Neuron (in vitro differentiated cells): ENCODE data around the gene NCOA4.
A peak's percentile ranks its signal among the peaks of the same experiment; 100 is the strongest.

ENCODE experiments used
- H2AFZ ChIP-seq: one replicate; pipeline ENCODE4 v1.6.1; 2013; ENCODE audit warnings: low read depth, mild to moderate bottlenecking, inconsistent platforms, low read length, moderate library complexity
- H3K27me3 ChIP-seq: one replicate; pipeline ENCODE4 v1.6.1; 2013; ENCODE audit warnings: low read length; ENCODE audit not compliant: insufficient read depth
- H3K36me3 ChIP-seq: one replicate; pipeline ENCODE4 v1.6.1; 2013; ENCODE audit warnings: low read length; ENCODE audit not compliant: insufficient read depth
- H3K4me1 ChIP-seq: one replicate; pipeline ENCODE4 v1.6.1; 2013; ENCODE audit warnings: low read length; ENCODE audit not compliant: insufficient read depth
- H3K4me3 ChIP-seq: 2 replicates; pipeline ENCODE4 v1.5.1; 2013; ENCODE audit warnings: mild to moderate bottlenecking, low read length, moderate library complexity
- H3K9me3 ChIP-seq: one replicate; pipeline ENCODE4 v1.6.1; 2013; ENCODE audit warnings: low read length

NCOA4 gene

GRCh38 chr10:46042527-46042926 is 12.1 kb upstream of the NCOA4 start:
- Histone ChIP-seq H3K27me3 (peaks cover 2% of the 10 kb centered on the region), H3K36me3 (no peaks in the 10 kb centered on the region), H3K4me3 (no peak overlapping the region), H2AFZ (no peak overlapping the region), H3K9me3 (no peaks in the 10 kb centered on the region), H3K4me1 (no peaks in the 10 kb centered on the region)

- Histone ChIP-seq H3K9me3 (no peaks in the 10 kb centered on the region), H3K4me3 (no peak overlapping the region), H3K4me1 (no peaks in the 10 kb centered on the region), H3K27me3 (no peaks in the 10 kb centered on the region), H2AFZ (no peak overlapping the region), H3K36me3 (no peaks in the 10 kb centered on the region)
Measured at GRCh38 chr10:46040004-46040403, 9.6 kb upstream of the NCOA4 start.

- Histone ChIP-seq H3K4me3 (no peak overlapping the region), H2AFZ (no peak overlapping the region), H3K36me3 (no peaks in the 10 kb centered on the region), H3K9me3 (no peaks in the 10 kb centered on the region), H3K27me3 (no peaks in the 10 kb centered on the region), H3K4me1 (no peaks in the 10 kb centered on the region)
Measured at GRCh38 chr10:46037107-46037825, 6.8 kb upstream of the NCOA4 start.

- Histone ChIP-seq H3K4me1 (no peaks in the 10 kb centered on the region), H3K4me3 (no peak overlapping the region), H3K27me3 (no peaks in the 10 kb centered on the region), H3K36me3 (no peaks in the 10 kb centered on the region), H3K9me3 (no peaks in the 10 kb centered on the region), H2AFZ (no peak overlapping the region)
Measured at GRCh38 chr10:46035923-46036849, 5.8 kb upstream of the NCOA4 start.

GRCh38 chr10:46033602-46034011 is 3.2 kb upstream of the NCOA4 start:
- no peaks in the 10 kb centered on the region for H3K27me3 ChIP-seq
- no peak overlapping the region for H2AFZ ChIP-seq
- no peaks in the 10 kb centered on the region for H3K9me3 ChIP-seq
- peaks cover 11% of the 10 kb centered on the region for H3K4me1 ChIP-seq
- no peak overlapping the region for H3K4me3 ChIP-seq
- no peaks in the 10 kb centered on the region for H3K36me3 ChIP-seq

- no peaks in the 10 kb centered on the region for H3K36me3 ChIP-seq
- no peak overlapping the region for H2AFZ ChIP-seq
- H3K4me3 ChIP-seq: no peak overlapping the region
- H3K27me3 ChIP-seq: no peaks in the 10 kb centered on the region
- no peaks in the 10 kb centered on the region for H3K9me3 ChIP-seq
- H3K4me1 ChIP-seq: peaks cover 13% of the 10 kb centered on the region
Measured at GRCh38 chr10:46031648-46032532, 1.5 kb upstream of the NCOA4 start.

GRCh38 chr10:46029461-46030030 is 877 bp downstream of the NCOA4 start:
- Histone ChIP-seq H2AFZ (peak overlapping the region; percentile 84), H3K4me1 (peaks cover 13% of the 10 kb centered on the region), H3K27me3 (no peaks in the 10 kb centered on the region), H3K36me3 (no peaks in the 10 kb centered on the region), H3K9me3 (no peaks in the 10 kb centered on the region), H3K4me3 (peak overlapping the region; percentile 86)

GRCh38 chr10:46028584-46029460 is 1.6 kb downstream of the NCOA4 start:
- peak overlapping the region; percentile 86 for H3K4me3 ChIP-seq
- H3K9me3 ChIP-seq: no peaks in the 10 kb centered on the region
- no peaks in the 10 kb centered on the region for H3K27me3 ChIP-seq
- H2AFZ ChIP-seq: no peak overlapping the region
- peaks cover 15% of the 10 kb centered on the region for H3K4me1 ChIP-seq
- H3K36me3 ChIP-seq: no peaks in the 10 kb centered on the region

GRCh38 chr10:46026106-46026505 is 4.3 kb downstream of the NCOA4 start:
- Histone ChIP-seq H3K27me3 (no peaks in the 10 kb centered on the region), H3K4me3 (no peak overlapping the region), H3K4me1 (peaks cover 19% of the 10 kb centered on the region), H3K9me3 (no peaks in the 10 kb centered on the region), H2AFZ (no peak overlapping the region), H3K36me3 (no peaks in the 10 kb centered on the region)

- no peak overlapping the region for H2AFZ ChIP-seq
- H3K4me3 ChIP-seq: no peak overlapping the region
- no peaks in the 10 kb centered on the region for H3K36me3 ChIP-seq
- no peaks in the 10 kb centered on the region for H3K27me3 ChIP-seq
- no peaks in the 10 kb centered on the region for H3K9me3 ChIP-seq
- H3K4me1 ChIP-seq: peaks cover 19% of the 10 kb centered on the region
Measured at GRCh38 chr10:46025406-46025805, 5.0 kb downstream of the NCOA4 start.

- Histone ChIP-seq H3K4me1 (peaks cover 19% of the 10 kb centered on the region), H3K9me3 (no peaks in the 10 kb centered on the region), H3K4me3 (no peak overlapping the region), H3K27me3 (no peaks in the 10 kb centered on the region), H3K36me3 (no peaks in the 10 kb centered on the region), H2AFZ (no peak overlapping the region)
Measured at GRCh38 chr10:46024948-46025347, 5.5 kb downstream of the NCOA4 start.
